Activated T-cell treated with anti-CD3 and anti-CD28 coated beads, Interleukin-2, amount 50 U/mL, for 48 hours (primary cell): ENCODE results near the gene SMG6.

Source experiments
- DNase-seq, 2 experiments: peaks; one replicate each; pipeline ENCODE4 v3.0.0-alpha.2; 2020

SMG6 gene

GRCh38 chr17:2057175-2057759, 246.3 kb downstream of the SMG6 start:
- peak in 1 of 2 experiments; percentile 52 for DNase-seq

GRCh38 chr17:2056206-2057174, 247.1 kb downstream of the SMG6 start:
- peak; percentile 72 to 78 for DNase-seq

- peak; percentile 53 to 63 for DNase-seq
Measured at GRCh38 chr17:2055292-2056205, 248.0 kb downstream of the SMG6 start.

DNA sequence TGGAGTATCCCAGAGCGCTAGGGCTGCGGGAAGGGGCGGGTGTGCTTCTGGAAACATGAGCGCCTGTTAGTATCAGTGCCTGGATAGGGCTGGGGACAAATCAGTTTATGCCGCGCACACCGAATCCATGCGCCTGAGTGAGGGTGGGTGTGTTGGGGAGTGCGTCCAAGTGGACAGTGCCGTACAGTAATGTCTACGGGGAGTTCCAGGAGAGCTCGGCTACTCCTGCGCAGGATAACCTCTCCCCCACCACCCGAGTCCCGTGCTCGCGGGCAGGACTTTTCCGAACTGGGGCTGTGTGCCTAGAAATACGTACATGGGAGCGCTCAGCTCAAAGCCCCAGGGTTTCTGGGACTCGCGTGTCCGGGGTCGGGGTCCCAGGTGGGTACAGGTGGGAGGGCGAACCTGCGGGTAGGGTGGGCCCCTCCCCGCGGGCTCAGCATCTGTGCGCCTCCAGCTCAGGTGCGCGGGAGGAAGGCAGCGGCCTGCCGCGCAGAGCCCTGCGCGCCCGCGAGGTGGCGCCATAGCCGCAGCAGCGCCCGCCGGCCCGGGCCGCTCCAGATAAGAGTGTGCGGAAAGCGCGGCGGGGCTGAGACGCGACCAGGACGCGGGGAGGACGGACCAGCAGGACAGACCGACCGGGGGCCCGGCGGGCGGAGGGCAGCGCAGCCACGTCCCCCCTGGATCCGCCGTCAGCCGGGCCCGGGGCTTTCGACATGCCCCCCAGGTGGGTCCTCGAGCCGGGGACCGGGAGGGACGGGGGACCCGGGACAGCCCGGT, 248.9 kb downstream of the SMG6 start, which contains the start of gene HIC1:
TSS of gene HIC1 (plus strand) at position 592 of the 780 bp plus-strand sequence. CDS start 1,588 bp downstream, outside the sequence.
- peak; percentile 87 to 92 for DNase-seq

GRCh38 chr17:2054262-2054511, 249.4 kb downstream of the SMG6 start:
- DNase-seq = peak in 1 of 2 experiments; percentile 81

DNA sequence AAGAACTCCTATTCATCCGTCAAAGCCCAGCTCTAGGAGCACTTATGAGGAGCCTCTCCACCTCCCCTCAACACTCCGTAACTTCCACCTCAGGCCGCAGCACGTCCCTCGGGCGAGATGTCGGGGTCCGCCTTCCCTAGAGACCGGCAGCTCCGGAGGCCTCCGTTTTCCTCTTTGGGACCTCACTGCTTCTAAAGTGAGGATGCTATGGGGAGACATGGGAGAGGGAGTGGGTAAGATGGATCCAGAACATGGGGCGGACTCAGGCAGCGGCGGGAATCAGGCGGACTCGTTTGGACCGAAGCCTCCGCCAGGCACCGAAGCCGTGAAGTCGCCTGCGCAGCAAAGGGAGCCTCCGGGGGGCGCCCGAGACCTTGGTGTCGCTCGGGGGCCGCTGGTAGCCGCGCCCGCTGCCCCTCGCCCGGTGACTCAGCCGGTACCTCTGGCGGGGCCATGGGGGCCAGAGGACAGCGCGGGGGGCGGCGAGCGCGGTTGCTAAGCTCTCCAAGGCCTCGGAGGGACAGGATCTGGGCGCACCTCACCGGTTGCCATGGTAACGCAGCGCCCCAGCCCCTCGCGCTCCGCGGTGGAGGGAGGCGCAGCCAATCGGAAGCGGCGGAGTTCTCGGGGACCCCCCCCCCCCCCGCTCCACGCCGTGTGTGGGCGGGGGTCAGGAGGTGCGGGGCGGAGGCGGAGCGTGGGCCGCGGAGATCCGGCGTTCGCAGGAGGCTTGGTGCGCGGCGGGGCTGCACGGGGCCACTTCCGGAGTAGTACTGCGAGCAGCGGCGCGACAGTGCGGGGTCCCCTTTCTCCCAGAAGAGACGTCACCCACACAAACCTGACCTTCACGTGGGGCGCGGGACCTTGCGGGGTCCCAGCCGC, 250.0 kb downstream of the SMG6 start:
- peak; percentile 85 to 89 for DNase-seq

DNA sequence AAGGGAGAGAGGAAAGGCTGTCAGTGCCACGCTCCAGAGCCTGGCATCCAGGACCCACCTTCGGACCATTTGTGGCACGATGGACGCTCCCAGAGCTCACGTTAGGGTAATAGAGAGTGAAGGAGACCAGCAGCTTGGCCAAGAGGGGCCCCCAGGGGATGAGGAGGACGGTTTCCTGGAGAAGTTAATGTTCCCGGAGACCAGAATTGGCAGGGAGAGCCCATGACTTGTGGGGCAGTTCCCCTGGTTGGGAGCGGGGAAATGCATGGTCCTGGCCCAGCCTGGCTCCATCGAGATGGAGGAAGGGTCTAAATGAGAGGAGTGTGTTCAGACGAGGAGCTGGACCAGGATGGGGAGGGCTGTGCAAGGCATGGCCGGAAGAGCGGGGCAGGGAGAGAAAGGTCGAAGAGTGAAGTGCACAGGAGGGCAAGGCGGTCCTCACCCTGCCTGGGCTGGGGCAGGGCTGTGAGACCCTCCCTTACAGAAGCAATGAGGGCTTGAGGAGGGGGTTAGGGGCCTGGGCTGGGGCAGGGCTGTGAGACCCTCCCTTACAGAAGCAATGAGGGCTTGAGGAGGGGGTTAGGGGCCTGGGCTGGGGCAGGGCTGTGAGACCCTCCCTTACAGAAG, 251.5 kb downstream of the SMG6 start:
- DNase-seq = peak in 1 of 2 experiments; percentile 37

GRCh38 chr17:2051061-2051932, 252.3 kb downstream of the SMG6 start:
- peak in 1 of 2 experiments; percentile 34 for DNase-seq

- peak; percentile 78 to 83 for DNase-seq
Measured at GRCh38 chr17:2050300-2051060, 253.1 kb downstream of the SMG6 start.

- DNase-seq = peak; percentile 90
Measured at GRCh38 chr17:2049333-2050299, 254.0 kb downstream of the SMG6 start.

GRCh38 chr17:2048805-2049204, 254.8 kb downstream of the SMG6 start:
- DNase-seq = peak in 1 of 2 experiments; percentile 17

GRCh38 chr17:2047590-2047989, 256.0 kb downstream of the SMG6 start:
- no peak for DNase-seq

- DNase-seq = no peak
Measured at GRCh38 chr17:2044263-2044894, 259.2 kb downstream of the SMG6 start.

GRCh38 chr17:2043785-2044184, 259.8 kb downstream of the SMG6 start:
- DNase-seq = no peak

- DNase-seq = no peak
Measured at GRCh38 chr17:2042933-2043332, 260.7 kb downstream of the SMG6 start.

DNA sequence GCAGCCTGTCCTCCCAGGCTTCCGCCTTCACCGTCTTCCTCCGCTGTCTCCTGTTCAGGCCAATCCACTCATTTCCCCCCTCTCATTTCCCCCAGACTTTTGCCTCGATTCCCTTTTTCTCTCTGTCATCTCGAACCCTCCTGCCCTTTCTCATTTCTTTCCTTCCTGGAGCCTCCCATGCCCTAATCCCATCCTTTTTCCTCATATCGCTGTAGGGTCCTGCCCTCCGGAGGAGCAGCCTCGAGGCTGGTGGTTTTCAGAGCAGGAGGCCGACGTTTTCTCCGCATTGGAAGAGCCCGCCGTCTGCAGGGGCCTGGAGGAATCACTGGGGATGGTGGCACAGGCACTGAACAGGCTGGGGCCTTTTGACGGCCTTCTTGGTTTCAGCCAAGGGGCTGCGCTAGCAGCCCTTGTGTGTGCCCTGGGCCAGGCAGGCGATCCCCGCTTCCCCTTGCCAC, 261.2 kb downstream of the SMG6 start:
- peak in 1 of 2 experiments; percentile 42 for DNase-seq
